GM23338 (cell line): ENCODE results near the gene TMEM219. TPM values are rescaled to one million over a fixed set of nuclear protein-coding genes. Genes with fewer than 3 reads are reported as not detected.

ENCODE experiments used
- ATAC-seq: fragments of 200-7000 bp; cut with Tn5 transposase; 3 replicates; pipeline ENCODE4 v1.9.1; 2020
- DNase-seq: peaks from one replicate; pipeline ENCODE4 v3.0.0-alpha.2; 2015; ENCODE audit warnings: low spot score
- H2AFZ ChIP-seq: fragments of 200-600 bp; sonication (generic); 2 replicates; pipeline ENCODE4 v1.8.0; 2016; ENCODE audit warnings: antibody characterized with exemption, mild to moderate bottlenecking, moderate library complexity
- H3F3A ChIP-seq: fragments of 200-600 bp; sonication (generic); replicated peaks from 2 replicates; pipeline ENCODE4 v1.8.0; 2017; ENCODE audit warnings: antibody characterized with exemption, mixed run types, low read depth
- H3K27ac ChIP-seq: fragments of 200-600 bp; sonication (generic); 2 replicates; pipeline ENCODE4 v1.6.1; 2016; ENCODE audit warnings: low read depth
- H3K27me3 ChIP-seq: fragments of 200-600 bp; sonication (generic); 2 replicates; pipeline ENCODE4 v1.8.0; 2016; ENCODE audit warnings: mild to moderate bottlenecking, mixed run types, moderate library complexity; ENCODE audit not compliant: insufficient read depth
- H3K36me3 ChIP-seq: fragments of 200-600 bp; sonication (generic); 2 replicates; pipeline ENCODE4 v1.8.0; 2016; ENCODE audit warnings: mild to moderate bottlenecking; ENCODE audit not compliant: insufficient read depth
- H3K4me1 ChIP-seq: fragments of 200-600 bp; sonication (generic); 2 replicates; pipeline ENCODE4 v1.8.0; 2016; ENCODE audit warnings: mild to moderate bottlenecking, moderate library complexity; ENCODE audit not compliant: insufficient read depth
- H3K4me2 ChIP-seq: fragments of 200-600 bp; sonication (generic); 2 replicates; pipeline ENCODE4 v1.7.1; 2017; ENCODE audit warnings: mixed run types
- H3K4me3 ChIP-seq: fragments of 200-600 bp; sonication (generic); 2 replicates; pipeline ENCODE4 v1.6.1; 2016; ENCODE audit warnings: mixed run types
- H3K79me2 ChIP-seq: fragments of 200-600 bp; sonication (generic); replicated peaks from 2 replicates; pipeline ENCODE4 v1.8.0; 2017; ENCODE audit warnings: mild to moderate bottlenecking; ENCODE audit not compliant: insufficient read depth
- H3K9me2 ChIP-seq: fragments of 200-600 bp; sonication (generic); 2 replicates; pipeline ENCODE4 v1.8.0; 2017; ENCODE audit not compliant: insufficient read depth
- H4K20me1 ChIP-seq: fragments of 200-600 bp; sonication (generic); replicated peaks from 2 replicates; pipeline ENCODE4 v1.8.0; 2017; ENCODE audit warnings: mild to moderate bottlenecking; ENCODE audit not compliant: insufficient read depth
- H3K27ac Mint-ChIP-seq: 2 replicates; pipeline ENCODE4 v1.8.0; 2020; ENCODE audit warnings: inconsistent platforms, mild to moderate bottlenecking, moderate library complexity, mixed read lengths
- H3K27me3 Mint-ChIP-seq: 3 replicates; pipeline ENCODE4 v1.8.0; 2022; ENCODE audit warnings: low read depth, mild to moderate bottlenecking, moderate library complexity, mixed read lengths, inconsistent platforms; ENCODE audit not compliant: insufficient read depth, poor library complexity
- H3K36me3 Mint-ChIP-seq: 3 replicates; pipeline ENCODE4 v1.8.0; 2021; ENCODE audit warnings: low read depth, mild to moderate bottlenecking, inconsistent platforms, moderate library complexity, mixed read lengths
- H3K4me1 Mint-ChIP-seq: 3 replicates; pipeline ENCODE4 v1.8.0; 2020; ENCODE audit warnings: mild to moderate bottlenecking, inconsistent platforms, mixed read lengths
- H3K4me3 Mint-ChIP-seq: 3 replicates; pipeline ENCODE4 v1.8.0; 2021; ENCODE audit warnings: moderate library complexity, mild to moderate bottlenecking, inconsistent platforms, mixed read lengths
- H3K9me3 Mint-ChIP-seq: 3 replicates; pipeline ENCODE4 v1.8.0; 2020; ENCODE audit warnings: moderate library complexity, mild to moderate bottlenecking, inconsistent platforms, mixed read lengths
- CREB1 ChIP-seq: fragments of 250-450 bp; sonication (Bioruptor Pico); IDR thresholded peaks from 2 replicates; pipeline ENCODE4 v1.5.0; 2020; ENCODE audit warnings: low read depth, mild to moderate bottlenecking, moderate library complexity
- EZH2 ChIP-seq: fragments of 200-600 bp; sonication (generic); IDR thresholded peaks from one replicate; pipeline ENCODE4 v1.8.0; 2017; ENCODE audit warnings: antibody characterized with exemption, mild to moderate bottlenecking, low read depth; ENCODE audit not compliant: unreplicated experiment
- EZH2phosphoT487 ChIP-seq: fragments of 200-600 bp; sonication (generic); IDR thresholded peaks from one replicate; pipeline ENCODE4 v1.8.1; 2018; ENCODE audit warnings: antibody characterized with exemption; ENCODE audit not compliant: unreplicated experiment
- JUNB ChIP-seq: IDR thresholded peaks from one replicate; pipeline ENCODE4 v1.6.1; 2016; ENCODE audit warnings: antibody characterized with exemption; ENCODE audit not compliant: unreplicated experiment
- NANOG ChIP-seq: IDR thresholded peaks from 2 replicates; pipeline ENCODE4 v1.6.1; 2016; ENCODE audit warnings: antibody characterized with exemption, borderline replicate concordance
- POLR2AphosphoS5 ChIP-seq: IDR thresholded peaks from 2 replicates; pipeline ENCODE4 v1.6.1; 2016; ENCODE audit warnings: antibody characterized with exemption, low read depth
- STAT1 ChIP-seq: IDR thresholded peaks from one replicate; pipeline ENCODE4 v1.6.1; 2016; ENCODE audit warnings: antibody characterized with exemption; ENCODE audit not compliant: unreplicated experiment
- ZNF114 ChIP-seq: fragments of 250-450 bp; sonication (Bioruptor Pico); IDR thresholded peaks from 2 replicates; pipeline ENCODE4 v1.5.0; 2020; ENCODE audit warnings: mild to moderate bottlenecking, moderate library complexity
- ZNF331 ChIP-seq: fragments of 250-450 bp; sonication (Bioruptor Pico); IDR thresholded peaks from 2 replicates; pipeline ENCODE4 v1.5.0; 2020; ENCODE audit warnings: low read depth, mild to moderate bottlenecking, moderate library complexity
- polyA plus RNA-seq: library from polyadenylated mRNA; unstranded; fragments of >200 nt; fragmentation: Nextera tagmentation; extraction: Ambion mirVana; gene quantifications from 2 replicates; pipeline ENCODE4 v1.2.1, GENCODE V29; 2016
- total RNA-seq: library from RNA; depleted of rRNA; stranded (reverse); fragments of >200 nt; shearing (Covaris generic); gene quantifications from 2 replicates; pipeline ENCODE4 v1.2.3, GENCODE V29; 2014
- TF ChIP-seq, protein P1 (sequence below): IDR thresholded peaks from one replicate; pipeline ENCODE4 v1.6.1; 2018; ENCODE audit warnings: antibody characterized with exemption; ENCODE audit not compliant: unreplicated experiment
- TF ChIP-seq, protein P2 (sequence below), 2 experiments: fragments of 200-600 bp in 1 of 2; sonication (generic) in 1 of 2; conservative IDR thresholded peaks; 2 replicates each; pipeline versions ENCODE4 v1.5.1 to v1.6.1; 2016 to 2017; ENCODE audit warnings: antibody characterized with exemption in 2 of 2, low read depth in 2 of 2, mild to moderate bottlenecking in 2 of 2, moderate library complexity in 1 of 2
- TF ChIP-seq, protein P3 (sequence below): fragments of 250-450 bp; sonication (Bioruptor Pico); IDR thresholded peaks from 2 replicates; pipeline ENCODE4 v1.5.0; 2020; ENCODE audit warnings: mild to moderate bottlenecking, moderate library complexity
- TF ChIP-seq, protein P4 (sequence below): IDR thresholded peaks from 2 replicates; pipeline ENCODE4 v1.6.1; 2016; ENCODE audit warnings: antibody characterized with exemption

Gene TMEM219
- total and polyA plus RNA-seq, 2 experiments from 2014 or later, result 50.0 to 82.3 TPM

DNA sequence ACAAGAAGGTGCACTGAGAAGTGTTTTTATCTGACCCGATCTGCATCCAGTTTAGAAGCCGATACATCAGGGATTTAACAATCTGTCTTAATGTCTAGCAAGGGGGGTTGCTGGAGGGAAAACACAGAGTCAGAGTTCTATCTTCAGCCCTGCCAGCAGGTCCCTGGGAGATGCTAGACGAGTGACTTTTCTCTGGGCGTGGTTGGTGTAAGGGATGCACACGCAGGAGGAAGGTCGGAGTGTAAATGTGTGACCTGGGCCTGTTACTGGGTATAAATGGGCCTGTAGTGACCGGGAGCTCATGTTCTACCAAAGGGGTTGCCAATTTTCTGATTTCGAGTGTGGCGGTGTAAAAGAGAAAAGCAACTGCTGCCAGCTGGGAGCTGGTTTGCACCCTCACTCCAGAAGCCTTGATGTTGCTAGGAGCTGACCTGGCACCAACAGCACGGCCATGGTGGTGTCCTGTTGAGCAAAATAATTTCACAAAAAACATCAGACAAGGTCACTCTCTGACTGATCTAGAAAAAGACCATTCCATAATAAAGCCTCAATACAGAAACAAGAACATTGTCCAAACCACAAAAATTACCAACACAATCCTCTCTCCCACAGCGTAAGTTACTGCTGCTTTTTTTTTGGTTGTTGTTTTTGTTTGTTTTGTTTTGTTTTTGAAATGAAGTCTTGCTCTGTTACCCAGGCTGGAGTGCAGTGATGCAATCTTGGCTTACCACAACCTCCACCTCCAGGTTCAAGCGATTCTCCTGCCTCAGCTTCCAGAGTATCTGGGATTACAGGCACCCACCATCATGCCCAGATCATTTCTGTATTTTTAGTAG is 34.6 kb upstream of the TMEM219 start:
- no peak for ATAC-seq
- no peaks in the 10 kb centered on the region; the same call in 1 of the 2 replicates for H4K20me1 ChIP-seq
- peak overlapping the region; percentile 87 for H3K4me3 Mint-ChIP-seq
- H3K36me3 Mint-ChIP-seq, result peaks cover 5% of the 10 kb centered on the region; the same call in 2 of the 3 replicates
- H3K4me3 ChIP-seq, result peak overlapping the region; percentile 91
- no peak overlapping the region for H3K27ac Mint-ChIP-seq
- H3K27me3 Mint-ChIP-seq, result peaks cover 3% of the 10 kb centered on the region
- 0 out of 2 replicates have a peak overlapping the region, but pooled peaks have one; percentile 95 for H2AFZ ChIP-seq
- H3K9me2 ChIP-seq, result no peaks in the 10 kb centered on the region
- H3K27ac ChIP-seq, result no peak overlapping the region
- H3K4me2 ChIP-seq, result peak overlapping the region; percentile 92
- peaks cover 19% of the 10 kb centered on the region for H3K4me1 Mint-ChIP-seq
- peaks cover 14% of the 10 kb centered on the region; the same call in 1 of the 2 replicates for H3K4me1 ChIP-seq
- no peaks in the 10 kb centered on the region; the same call in 2 of the 3 replicates for H3K9me3 Mint-ChIP-seq
- H3F3A ChIP-seq, result peaks cover 5% of the 10 kb centered on the region; the same call in 1 of the 2 replicates
- no peaks in the 10 kb centered on the region for H3K27me3 ChIP-seq
- H3K79me2 ChIP-seq, result peaks cover 25% of the 10 kb centered on the region
- no peaks in the 10 kb centered on the region for H3K36me3 ChIP-seq
- TF ChIP-seq EZH2 (no peak), CREB1 (CRISPR knock-in tag) (no peak), STAT1 (no peak), POLR2AphosphoS5 (no peak), ZNF114 (no peak), ZNF331 (no peak), JUNB (no peak), NANOG (no peak), EZH2phosphoT487 (no peak)
- TF ChIP-seq, protein P1, sequence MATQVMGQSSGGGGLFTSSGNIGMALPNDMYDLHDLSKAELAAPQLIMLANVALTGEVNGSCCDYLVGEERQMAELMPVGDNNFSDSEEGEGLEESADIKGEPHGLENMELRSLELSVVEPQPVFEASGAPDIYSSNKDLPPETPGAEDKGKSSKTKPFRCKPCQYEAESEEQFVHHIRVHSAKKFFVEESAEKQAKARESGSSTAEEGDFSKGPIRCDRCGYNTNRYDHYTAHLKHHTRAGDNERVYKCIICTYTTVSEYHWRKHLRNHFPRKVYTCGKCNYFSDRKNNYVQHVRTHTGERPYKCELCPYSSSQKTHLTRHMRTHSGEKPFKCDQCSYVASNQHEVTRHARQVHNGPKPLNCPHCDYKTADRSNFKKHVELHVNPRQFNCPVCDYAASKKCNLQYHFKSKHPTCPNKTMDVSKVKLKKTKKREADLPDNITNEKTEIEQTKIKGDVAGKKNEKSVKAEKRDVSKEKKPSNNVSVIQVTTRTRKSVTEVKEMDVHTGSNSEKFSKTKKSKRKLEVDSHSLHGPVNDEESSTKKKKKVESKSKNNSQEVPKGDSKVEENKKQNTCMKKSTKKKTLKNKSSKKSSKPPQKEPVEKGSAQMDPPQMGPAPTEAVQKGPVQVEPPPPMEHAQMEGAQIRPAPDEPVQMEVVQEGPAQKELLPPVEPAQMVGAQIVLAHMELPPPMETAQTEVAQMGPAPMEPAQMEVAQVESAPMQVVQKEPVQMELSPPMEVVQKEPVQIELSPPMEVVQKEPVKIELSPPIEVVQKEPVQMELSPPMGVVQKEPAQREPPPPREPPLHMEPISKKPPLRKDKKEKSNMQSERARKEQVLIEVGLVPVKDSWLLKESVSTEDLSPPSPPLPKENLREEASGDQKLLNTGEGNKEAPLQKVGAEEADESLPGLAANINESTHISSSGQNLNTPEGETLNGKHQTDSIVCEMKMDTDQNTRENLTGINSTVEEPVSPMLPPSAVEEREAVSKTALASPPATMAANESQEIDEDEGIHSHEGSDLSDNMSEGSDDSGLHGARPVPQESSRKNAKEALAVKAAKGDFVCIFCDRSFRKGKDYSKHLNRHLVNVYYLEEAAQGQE, result no peak
- TF ChIP-seq, protein P2, sequence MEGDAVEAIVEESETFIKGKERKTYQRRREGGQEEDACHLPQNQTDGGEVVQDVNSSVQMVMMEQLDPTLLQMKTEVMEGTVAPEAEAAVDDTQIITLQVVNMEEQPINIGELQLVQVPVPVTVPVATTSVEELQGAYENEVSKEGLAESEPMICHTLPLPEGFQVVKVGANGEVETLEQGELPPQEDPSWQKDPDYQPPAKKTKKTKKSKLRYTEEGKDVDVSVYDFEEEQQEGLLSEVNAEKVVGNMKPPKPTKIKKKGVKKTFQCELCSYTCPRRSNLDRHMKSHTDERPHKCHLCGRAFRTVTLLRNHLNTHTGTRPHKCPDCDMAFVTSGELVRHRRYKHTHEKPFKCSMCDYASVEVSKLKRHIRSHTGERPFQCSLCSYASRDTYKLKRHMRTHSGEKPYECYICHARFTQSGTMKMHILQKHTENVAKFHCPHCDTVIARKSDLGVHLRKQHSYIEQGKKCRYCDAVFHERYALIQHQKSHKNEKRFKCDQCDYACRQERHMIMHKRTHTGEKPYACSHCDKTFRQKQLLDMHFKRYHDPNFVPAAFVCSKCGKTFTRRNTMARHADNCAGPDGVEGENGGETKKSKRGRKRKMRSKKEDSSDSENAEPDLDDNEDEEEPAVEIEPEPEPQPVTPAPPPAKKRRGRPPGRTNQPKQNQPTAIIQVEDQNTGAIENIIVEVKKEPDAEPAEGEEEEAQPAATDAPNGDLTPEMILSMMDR (conservative IDR thresholded peaks at IDR 0.05; ENCODE audit: low read depth in 2 of 2), result no peak
- TF ChIP-seq, protein P3, sequence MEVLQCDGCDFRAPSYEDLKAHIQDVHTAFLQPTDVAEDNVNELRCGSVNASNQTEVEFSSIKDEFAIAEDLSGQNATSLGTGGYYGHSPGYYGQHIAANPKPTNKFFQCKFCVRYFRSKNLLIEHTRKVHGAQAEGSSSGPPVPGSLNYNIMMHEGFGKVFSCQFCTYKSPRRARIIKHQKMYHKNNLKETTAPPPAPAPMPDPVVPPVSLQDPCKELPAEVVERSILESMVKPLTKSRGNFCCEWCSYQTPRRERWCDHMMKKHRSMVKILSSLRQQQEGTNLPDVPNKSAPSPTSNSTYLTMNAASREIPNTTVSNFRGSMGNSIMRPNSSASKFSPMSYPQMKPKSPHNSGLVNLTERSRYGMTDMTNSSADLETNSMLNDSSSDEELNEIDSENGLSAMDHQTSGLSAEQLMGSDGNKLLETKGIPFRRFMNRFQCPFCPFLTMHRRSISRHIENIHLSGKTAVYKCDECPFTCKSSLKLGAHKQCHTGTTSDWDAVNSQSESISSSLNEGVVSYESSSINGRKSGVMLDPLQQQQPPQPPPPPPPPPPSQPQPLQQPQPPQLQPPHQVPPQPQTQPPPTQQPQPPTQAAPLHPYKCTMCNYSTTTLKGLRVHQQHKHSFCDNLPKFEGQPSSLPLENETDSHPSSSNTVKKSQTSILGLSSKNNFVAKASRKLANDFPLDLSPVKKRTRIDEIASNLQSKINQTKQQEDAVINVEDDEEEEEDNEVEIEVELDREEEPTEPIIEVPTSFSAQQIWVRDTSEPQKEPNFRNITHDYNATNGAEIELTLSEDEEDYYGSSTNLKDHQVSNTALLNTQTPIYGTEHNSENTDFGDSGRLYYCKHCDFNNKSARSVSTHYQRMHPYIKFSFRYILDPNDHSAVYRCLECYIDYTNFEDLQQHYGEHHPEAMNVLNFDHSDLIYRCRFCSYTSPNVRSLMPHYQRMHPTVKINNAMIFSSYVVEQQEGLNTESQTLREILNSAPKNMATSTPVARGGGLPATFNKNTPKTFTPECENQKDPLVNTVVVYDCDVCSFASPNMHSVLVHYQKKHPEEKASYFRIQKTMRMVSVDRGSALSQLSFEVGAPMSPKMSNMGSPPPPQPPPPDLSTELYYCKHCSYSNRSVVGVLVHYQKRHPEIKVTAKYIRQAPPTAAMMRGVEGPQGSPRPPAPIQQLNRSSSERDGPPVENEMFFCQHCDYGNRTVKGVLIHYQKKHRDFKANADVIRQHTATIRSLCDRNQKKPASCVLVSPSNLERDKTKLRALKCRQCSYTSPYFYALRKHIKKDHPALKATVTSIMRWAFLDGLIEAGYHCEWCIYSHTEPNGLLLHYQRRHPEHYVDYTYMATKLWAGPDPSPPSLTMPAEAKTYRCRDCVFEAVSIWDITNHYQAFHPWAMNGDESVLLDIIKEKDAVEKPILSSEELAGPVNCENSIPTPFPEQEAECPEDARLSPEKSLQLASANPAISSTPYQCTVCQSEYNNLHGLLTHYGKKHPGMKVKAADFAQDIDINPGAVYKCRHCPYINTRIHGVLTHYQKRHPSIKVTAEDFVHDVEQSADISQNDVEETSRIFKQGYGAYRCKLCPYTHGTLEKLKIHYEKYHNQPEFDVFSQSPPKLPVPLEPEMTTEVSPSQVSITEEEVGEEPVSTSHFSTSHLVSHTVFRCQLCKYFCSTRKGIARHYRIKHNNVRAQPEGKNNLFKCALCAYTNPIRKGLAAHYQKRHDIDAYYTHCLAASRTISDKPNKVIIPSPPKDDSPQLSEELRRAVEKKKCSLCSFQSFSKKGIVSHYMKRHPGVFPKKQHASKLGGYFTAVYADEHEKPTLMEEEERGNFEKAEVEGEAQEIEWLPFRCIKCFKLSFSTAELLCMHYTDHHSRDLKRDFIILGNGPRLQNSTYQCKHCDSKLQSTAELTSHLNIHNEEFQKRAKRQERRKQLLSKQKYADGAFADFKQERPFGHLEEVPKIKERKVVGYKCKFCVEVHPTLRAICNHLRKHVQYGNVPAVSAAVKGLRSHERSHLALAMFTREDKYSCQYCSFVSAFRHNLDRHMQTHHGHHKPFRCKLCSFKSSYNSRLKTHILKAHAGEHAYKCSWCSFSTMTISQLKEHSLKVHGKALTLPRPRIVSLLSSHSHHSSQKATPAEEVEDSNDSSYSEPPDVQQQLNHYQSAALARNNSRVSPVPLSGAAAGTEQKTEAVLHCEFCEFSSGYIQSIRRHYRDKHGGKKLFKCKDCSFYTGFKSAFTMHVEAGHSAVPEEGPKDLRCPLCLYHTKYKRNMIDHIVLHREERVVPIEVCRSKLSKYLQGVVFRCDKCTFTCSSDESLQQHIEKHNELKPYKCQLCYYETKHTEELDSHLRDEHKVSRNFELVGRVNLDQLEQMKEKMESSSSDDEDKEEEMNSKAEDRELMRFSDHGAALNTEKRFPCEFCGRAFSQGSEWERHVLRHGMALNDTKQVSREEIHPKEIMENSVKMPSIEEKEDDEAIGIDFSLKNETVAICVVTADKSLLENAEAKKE, result no peak
- TF ChIP-seq, protein P4, sequence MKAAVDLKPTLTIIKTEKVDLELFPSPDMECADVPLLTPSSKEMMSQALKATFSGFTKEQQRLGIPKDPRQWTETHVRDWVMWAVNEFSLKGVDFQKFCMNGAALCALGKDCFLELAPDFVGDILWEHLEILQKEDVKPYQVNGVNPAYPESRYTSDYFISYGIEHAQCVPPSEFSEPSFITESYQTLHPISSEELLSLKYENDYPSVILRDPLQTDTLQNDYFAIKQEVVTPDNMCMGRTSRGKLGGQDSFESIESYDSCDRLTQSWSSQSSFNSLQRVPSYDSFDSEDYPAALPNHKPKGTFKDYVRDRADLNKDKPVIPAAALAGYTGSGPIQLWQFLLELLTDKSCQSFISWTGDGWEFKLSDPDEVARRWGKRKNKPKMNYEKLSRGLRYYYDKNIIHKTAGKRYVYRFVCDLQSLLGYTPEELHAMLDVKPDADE, result no peak
- DNase-seq, result no peak
